ENCODE results near the gene FOXA1.

The FOXA1 gene

GRCh38 chr14:37601865-37602264 lies 6.8 kb upstream of the FOXA1 start:
- no peak for DNase-seq

- no peak for DNase-seq
These were observed 6.1 kb upstream of the FOXA1 start for GRCh38 chr14:37600880-37601741.

GRCh38 chr14:37599507-37600368 lies 4.7 kb upstream of the FOXA1 start:
- DNase-seq = peak; percentile 41

GRCh38 chr14:37598747-37599506 lies 3.9 kb upstream of the FOXA1 start:
- DNase-seq = no peak

GRCh38 chr14:37597914-37598746 lies 3.1 kb upstream of the FOXA1 start:
- peak; percentile 37 for DNase-seq

- no peak for DNase-seq
These were observed 2.5 kb upstream of the FOXA1 start for GRCh38 chr14:37597538-37597913.

- no peak for DNase-seq
These were observed 1.9 kb upstream of the FOXA1 start for GRCh38 chr14:37596790-37597472.

- DNase-seq = no peak
These were observed 966 bp upstream of the FOXA1 start for GRCh38 chr14:37595809-37596621.

- peak; percentile 68 for DNase-seq
These were observed 645 bp downstream of the FOXA1 start for GRCh38 chr14:37594238-37594970.

- DNase-seq = no peak
These were observed 1.4 kb downstream of the FOXA1 start for GRCh38 chr14:37593511-37594237.

- DNase-seq = no peak
These were observed 2.3 kb downstream of the FOXA1 start for GRCh38 chr14:37592482-37593408.

GRCh38 chr14:37591941-37592481 lies 3.0 kb downstream of the FOXA1 start:
- peak; percentile 35 for DNase-seq

- DNase-seq = peak; percentile 35
These were observed 3.6 kb downstream of the FOXA1 start for GRCh38 chr14:37591311-37591940.

- no peak for DNase-seq
These were observed 4.5 kb downstream of the FOXA1 start for GRCh38 chr14:37590428-37591139.

GRCh38 chr14:37589715-37590427 lies 5.2 kb downstream of the FOXA1 start:
- no peak for DNase-seq
